AML-193 (cell line): ENCODE measurements around the gene MAGOHB.
"Not testable (repeated sequence)": the region's sequence is repeated elsewhere in the genome, so short reads cannot be mapped to it uniquely, and the experiment has no call there.

ENCODE experiments used
- DNase-seq, 2 experiments: peaks; one replicate each; lab custom pipeline; 2025; lab: John Stamatoyannopoulos, UW

Gene MAGOHB

GRCh38 chr12:10613349-10614055 lies at the start of gene MAGOHB:
Gene MAGOHB (minus strand): TSS chr12:10613609. CDS start chr12:10613532, 77 bp downstream.
- peak; percentile 87 to 88 for DNase-seq

- DNase-seq: no peak
Observed at GRCh38 chr12:10661338-10661737, 47.9 kb upstream of the MAGOHB start.

GRCh38 chr12:10654003-10654402 lies 40.6 kb upstream of the MAGOHB start:
- no peak for DNase-seq

GRCh38 chr12:10652192-10652591 lies 38.8 kb upstream of the MAGOHB start:
- DNase-seq: no peak

GRCh38 chr12:10646576-10646975 lies 33.2 kb upstream of the MAGOHB start:
- DNase-seq: not testable (repeated sequence)

- DNase-seq: no peak
Observed at GRCh38 chr12:10645910-10646309, 32.5 kb upstream of the MAGOHB start.

GRCh38 chr12:10641735-10642500 lies 28.5 kb upstream of the MAGOHB start:
- no peak for DNase-seq

- no peak for DNase-seq
Observed at GRCh38 chr12:10638728-10639127, 25.3 kb upstream of the MAGOHB start.

- no peak for DNase-seq
Observed at GRCh38 chr12:10636611-10637010, 23.2 kb upstream of the MAGOHB start.

- DNase-seq: no peak
Observed at GRCh38 chr12:10636124-10636523, 22.7 kb upstream of the MAGOHB start.

GRCh38 chr12:10635306-10635705 lies 21.9 kb upstream of the MAGOHB start:
- no peak for DNase-seq

GRCh38 chr12:10634427-10634826 lies 21.0 kb upstream of the MAGOHB start:
- no peak for DNase-seq

GRCh38 chr12:10633541-10633940 lies 20.1 kb upstream of the MAGOHB start:
- no peak for DNase-seq

GRCh38 chr12:10632226-10632625 lies 18.8 kb upstream of the MAGOHB start:
- no peak for DNase-seq

GRCh38 chr12:10624605-10625004 lies 11.2 kb upstream of the MAGOHB start:
- DNase-seq: no peak

- no peak for DNase-seq
Observed at GRCh38 chr12:10623131-10623530, 9.7 kb upstream of the MAGOHB start.

GRCh38 chr12:10621278-10621677 lies 7.9 kb upstream of the MAGOHB start:
- no peak for DNase-seq

- no peak for DNase-seq
Observed at GRCh38 chr12:10620078-10620779, 6.8 kb upstream of the MAGOHB start.

GRCh38 chr12:10618338-10618987 lies 5.1 kb upstream of the MAGOHB start:
- no peak for DNase-seq

GRCh38 chr12:10617863-10618262 lies 4.5 kb upstream of the MAGOHB start:
- DNase-seq: no peak

GRCh38 chr12:10615532-10615931 lies 2.1 kb upstream of the MAGOHB start:
- no peak for DNase-seq

GRCh38 chr12:10614056-10614370 lies 604 bp upstream of the MAGOHB start:
- DNase-seq: no peak

- DNase-seq: no peak
Observed at GRCh38 chr12:10612984-10613348, 443 bp downstream of the MAGOHB start.
